GM12873 (cell line): ENCODE data around the gene RGS19.

ENCODE experiments used
- CTCF ChIP-seq: IDR thresholded peaks from 2 replicates; pipeline ENCODE4 v1.5.1; 2012; ENCODE audit warnings: low read depth, mild to moderate bottlenecking, moderate library complexity, low read length, control low read depth; ENCODE audit not compliant: insufficient read depth; ENCODE audit errors: missing control alignments

Gene RGS19

GRCh38 chr20:64110411-64111068, 31.2 kb upstream of the RGS19 start:
- TF ChIP-seq CTCF = no peak

- no peak for TF ChIP-seq CTCF
Measured at GRCh38 chr20:64109831-64110391, 30.6 kb upstream of the RGS19 start.

- TF ChIP-seq CTCF = no peak
Measured at GRCh38 chr20:64108731-64109681, 29.7 kb upstream of the RGS19 start.

- no peak for TF ChIP-seq CTCF
Measured at GRCh38 chr20:64107736-64108457, 28.6 kb upstream of the RGS19 start.

- no peak for TF ChIP-seq CTCF
Measured at GRCh38 chr20:64106981-64107735, 27.8 kb upstream of the RGS19 start, which contains the start of gene NPBWR2. NPBWR2 (minus strand) TSS chr20:64107565; CDS start chr20:64106831, 734 bp downstream.

GRCh38 chr20:64106435-64106961, 27.2 kb upstream of the RGS19 start:
- TF ChIP-seq CTCF = no peak
